Endothelial cell of hepatic sinusoid (primary cell): ENCODE data around the gene SS18L1.

ENCODE experiments used
- in situ Hi-C: cut with HindIII; loops from 2 replicates; pipeline ENCODE4 v1.10.0; 2017; ENCODE audit warnings: low sequenced_read_pairs

SS18L1 gene

GRCh38 chr20:62119591-62120364 is 23.8 kb upstream of the SS18L1 start:
- in situ Hi-C loops: no loop called here

GRCh38 chr20:62120365-62120762 is 23.2 kb upstream of the SS18L1 start:
- in situ Hi-C loops: no loop called here

DNA sequence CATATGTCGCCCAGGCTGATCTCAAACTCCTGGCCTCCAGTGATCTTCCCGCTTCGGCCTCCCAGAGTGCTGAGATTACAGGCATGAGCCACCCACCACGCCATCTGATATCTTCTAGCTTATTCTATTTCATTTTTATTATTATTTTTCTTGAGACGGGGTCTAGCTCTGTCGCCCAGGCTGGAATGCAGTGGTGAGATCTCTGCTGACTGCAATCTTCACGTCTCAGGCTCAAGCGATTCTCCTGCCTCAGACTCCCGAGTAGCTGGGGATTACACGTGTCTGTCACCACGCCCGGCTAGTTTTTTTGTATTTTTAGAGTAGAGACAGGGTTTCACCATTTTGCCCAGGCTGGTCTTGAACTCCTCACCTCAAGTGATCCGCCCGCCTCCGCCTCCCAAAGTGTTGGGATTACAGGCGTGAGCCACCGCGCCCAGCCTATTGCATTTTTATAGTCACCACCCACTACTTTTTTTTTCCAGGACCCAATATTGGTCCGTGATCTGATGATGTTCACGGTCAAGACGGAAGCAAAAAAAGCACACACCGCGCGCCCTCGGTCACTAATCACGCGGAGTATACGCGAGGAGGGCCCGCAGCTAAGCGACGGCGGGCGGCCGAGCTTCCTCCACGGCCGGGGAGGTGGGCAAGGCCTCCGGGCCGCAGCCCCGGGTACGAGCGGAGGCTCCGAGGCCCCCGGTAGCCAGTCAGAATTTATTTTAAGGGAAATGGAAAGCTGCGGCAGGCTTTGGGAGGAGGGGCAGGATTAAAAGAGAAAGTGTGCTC is 22.4 kb upstream of the SS18L1 start:
- in situ Hi-C loops: no loop called here

DNA sequence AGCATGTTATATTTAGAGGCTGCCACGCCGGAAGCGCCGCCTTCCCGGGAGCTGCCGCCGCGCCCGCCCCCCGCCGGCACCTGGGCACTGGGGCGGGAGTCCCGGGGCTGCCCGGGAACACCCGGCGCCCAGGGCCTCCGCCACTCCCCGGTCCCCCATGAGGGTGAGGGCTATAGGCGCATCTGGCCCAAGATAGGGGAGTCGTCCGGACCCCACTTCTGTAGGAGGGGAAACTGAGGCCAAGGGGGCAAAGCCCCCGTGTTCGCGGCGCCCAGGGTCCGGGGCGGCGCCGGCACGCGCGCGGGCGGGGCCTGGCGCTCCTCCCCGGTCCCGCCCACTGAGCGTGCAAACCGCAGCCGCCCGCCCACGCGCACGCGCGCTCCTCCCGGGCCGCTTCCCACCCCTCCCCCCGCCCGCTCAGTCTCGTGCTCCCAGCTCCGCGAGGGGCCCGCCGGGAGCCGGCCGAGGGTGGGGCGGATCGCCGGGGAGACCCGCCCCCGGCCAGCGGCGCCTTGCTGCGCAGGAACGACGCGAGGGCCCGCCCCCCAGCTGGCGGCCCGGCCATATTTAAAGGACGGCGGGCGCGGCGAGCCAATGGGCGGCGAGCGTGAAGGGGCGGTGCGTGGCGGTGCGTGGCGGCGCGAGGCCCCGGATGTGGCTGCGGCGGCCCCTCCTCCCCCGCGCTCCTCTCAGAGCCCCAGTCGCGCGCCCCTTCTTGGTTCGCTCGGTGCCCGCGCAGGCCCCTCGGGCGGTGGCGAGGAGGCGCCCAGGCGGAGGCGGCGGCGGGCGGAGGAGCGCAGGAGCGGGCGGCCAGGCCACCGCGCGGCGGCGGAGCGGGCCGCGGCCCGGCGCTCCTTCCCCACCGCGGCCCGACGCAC is 21.6 kb upstream of the SS18L1 start, which contains the start of gene LSM14B:
Gene LSM14B, plus strand, starts transcription at position 700 of the 878 bp plus-strand sequence. CDS start 192 bp downstream, outside the sequence.
- in situ Hi-C loops: no loop called here

DNA sequence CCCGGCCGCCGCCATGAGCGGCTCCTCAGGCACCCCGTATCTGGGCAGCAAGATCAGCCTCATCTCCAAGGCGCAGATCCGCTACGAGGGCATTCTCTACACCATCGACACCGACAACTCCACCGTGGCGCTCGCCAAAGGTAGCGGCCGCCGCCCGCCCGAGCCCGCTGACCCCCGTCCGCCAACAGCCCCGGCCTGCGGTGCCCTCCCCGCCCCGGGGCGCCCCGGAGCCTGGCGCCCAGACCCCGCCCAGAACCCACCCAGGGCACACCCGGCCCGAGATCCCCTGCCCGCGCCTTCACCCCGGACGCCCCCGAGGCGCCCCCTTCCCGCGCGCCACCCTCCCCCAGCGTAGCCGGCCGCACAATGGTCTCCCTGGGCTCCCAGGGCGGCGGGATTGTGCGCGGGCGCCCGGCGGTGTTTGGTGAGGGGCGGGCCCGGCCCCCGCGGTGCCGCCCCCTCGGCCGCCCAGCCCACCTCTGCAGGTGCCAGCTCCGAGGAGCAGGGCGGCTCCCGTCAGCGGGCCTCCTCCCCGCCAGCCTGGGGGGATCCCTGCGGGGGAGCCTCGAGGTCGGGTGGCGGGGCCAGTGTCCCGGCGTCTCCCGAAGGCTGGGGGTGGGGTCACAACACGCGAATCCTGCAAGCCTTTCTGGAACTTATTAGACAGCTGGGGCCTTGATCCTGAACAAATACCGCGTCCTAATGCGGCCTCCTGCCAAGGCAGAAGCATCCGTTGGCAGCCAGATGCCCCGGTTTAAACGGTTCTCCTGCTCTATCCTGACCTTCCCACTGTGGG is 20.7 kb upstream of the SS18L1 start:
- in situ Hi-C loops: no loop called here

- in situ Hi-C loops: no loop called here
Observed at GRCh38 chr20:62123450-62124118, 20.0 kb upstream of the SS18L1 start.

DNA sequence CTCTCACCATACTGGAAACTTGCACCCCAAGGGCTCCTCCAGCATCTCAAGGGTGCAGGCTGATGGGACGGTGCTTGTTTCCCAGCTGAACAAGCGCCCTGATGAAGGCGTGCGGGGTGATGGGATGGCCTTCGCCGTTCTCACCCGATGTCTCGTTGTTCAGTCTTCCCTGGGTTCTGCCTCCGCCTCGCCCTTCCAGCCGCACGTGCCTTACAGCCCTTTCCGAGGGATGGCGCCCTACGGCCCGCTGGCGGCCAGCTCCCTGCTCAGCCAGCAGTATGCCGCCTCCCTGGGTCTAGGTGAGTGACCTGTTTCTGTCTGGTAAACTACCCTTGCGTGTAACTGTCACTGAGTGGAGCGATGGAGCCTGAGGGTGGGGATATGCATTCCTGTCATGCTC is 17.4 kb upstream of the SS18L1 start:
- in situ Hi-C loops: no loop called here

GRCh38 chr20:62127799-62128198 is 15.8 kb upstream of the SS18L1 start:
- in situ Hi-C loops: no loop called here

DNA sequence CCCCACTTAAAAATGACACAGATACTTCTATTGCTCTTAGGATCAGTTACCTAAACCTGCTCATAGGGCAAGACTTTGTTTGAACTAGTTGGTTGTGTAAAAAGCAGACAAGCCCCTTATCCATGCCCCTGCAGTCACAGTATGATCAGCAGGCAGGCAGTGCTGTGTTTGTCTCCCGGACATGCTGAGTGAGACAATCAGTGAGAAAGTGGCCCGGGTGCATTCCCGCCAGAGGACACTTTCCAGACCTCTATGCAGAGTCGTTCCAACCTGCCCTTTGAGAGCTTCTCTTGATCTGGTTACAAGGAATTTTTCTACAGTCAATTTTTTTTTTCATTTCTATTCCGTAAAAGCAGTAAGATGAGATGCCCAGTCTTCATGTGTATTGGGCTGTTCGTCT is 15.1 kb upstream of the SS18L1 start:
- in situ Hi-C loops: no loop called here

GRCh38 chr20:62129731-62130531 is 13.6 kb upstream of the SS18L1 start:
- in situ Hi-C loops: loop anchor here (5.0 to 10.0 kb wide), 2 partner anchors 38 to 85 kb away; no protein-coding TSS in a partner anchor

- in situ Hi-C loops: loop anchor here (5.0 to 10.0 kb wide), 2 partner anchors 39 to 87 kb away; no protein-coding TSS in a partner anchor
Observed at GRCh38 chr20:62131560-62132320, 11.8 kb upstream of the SS18L1 start.

DNA sequence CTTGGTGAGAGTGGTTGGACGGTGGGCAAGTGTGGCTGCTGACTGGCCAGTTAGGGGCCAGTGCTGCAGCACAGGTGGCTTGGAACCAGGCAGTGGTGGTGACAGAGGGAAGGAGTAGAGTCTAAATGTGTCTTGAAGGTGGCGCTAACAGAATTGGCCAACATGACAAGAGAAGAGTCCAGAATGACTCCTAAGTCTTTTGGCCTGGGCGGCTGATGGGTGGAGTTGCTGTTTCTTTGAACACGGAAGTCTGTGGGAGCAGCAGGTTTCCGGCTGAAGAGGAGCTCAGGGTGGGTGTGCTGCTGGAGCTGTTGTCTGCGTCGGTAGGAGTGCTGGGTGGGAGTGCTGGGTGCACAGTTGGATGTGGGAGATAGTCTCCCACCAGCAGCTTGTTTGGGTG is 11.1 kb upstream of the SS18L1 start:
- in situ Hi-C loops: loop anchor here (5.0 to 10.0 kb wide), 2 partner anchors 40 to 88 kb away; no protein-coding TSS in a partner anchor

DNA sequence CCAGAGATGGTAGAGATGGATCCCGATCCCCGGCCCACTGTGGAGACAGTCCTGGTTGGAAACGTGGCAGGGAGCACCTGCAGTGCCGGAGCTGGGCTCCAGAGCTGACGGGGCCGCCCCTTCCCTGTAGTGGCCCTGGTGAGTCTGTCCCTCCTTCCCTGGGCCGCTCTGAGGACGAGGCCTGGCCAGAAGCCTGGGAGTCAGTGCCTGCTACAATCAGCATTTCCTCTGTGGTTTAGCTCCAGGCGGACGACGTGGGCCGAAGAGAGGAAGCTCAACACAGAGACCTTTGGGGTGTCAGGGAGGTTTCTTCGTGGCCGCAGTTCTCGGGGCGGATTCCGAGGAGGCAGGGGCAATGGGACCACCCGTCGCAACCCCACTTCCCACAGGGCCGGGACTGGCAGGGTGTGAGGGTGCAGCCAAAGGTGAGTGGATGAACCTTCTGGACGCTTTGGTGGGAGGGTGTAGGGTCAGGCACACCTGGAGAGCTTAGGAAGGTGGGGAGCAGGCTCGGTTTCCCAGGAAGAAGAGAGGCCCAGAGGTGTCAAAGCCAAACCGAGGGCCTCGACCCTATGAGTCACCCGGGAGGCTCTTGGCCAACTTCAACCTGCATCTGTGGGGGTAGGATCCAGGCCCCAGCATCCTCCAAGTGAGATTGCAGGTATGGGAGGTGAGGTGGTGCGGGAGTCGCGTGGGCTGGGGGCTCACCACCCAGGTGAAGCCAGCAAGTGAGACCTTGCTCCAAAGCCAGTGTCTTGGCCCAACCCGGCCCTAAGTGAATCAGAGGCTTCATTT is 10.3 kb upstream of the SS18L1 start:
- in situ Hi-C loops: loop anchor here (5.0 to 10.0 kb wide), 2 partner anchors 41 to 88 kb away; no protein-coding TSS in a partner anchor

GRCh38 chr20:62133864-62134263 is 9.7 kb upstream of the SS18L1 start:
- in situ Hi-C loops: loop anchor here (5.0 to 10.0 kb wide), 2 partner anchors 42 to 89 kb away; no protein-coding TSS in a partner anchor

DNA sequence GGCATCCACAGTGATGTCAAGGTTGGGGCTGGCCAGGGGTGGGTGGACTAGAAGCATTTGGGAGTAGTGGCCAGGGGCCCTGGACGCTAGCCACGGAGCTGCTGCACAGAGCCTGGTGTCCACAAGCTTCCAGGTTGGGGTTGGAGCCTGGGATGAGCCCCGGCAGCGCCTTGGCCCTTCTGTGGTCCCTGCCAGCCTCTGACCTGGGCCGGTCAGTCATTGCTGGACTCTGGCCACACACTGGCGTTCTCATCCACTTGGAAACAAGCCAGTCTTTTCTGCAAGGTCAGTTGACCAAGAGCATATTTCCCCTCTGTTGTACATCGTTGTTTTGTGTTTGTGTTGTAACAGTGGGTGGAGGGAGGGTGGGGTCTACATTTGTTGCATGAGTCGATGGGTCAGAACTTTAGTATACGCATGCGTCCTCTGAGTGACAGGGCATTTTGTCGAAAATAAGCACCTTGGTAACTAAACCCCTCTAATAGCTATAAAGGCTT is 8.8 kb upstream of the SS18L1 start:
- in situ Hi-C loops: loop anchor here (5.0 to 10.0 kb wide), 2 partner anchors 42 to 90 kb away; no protein-coding TSS in a partner anchor

DNA sequence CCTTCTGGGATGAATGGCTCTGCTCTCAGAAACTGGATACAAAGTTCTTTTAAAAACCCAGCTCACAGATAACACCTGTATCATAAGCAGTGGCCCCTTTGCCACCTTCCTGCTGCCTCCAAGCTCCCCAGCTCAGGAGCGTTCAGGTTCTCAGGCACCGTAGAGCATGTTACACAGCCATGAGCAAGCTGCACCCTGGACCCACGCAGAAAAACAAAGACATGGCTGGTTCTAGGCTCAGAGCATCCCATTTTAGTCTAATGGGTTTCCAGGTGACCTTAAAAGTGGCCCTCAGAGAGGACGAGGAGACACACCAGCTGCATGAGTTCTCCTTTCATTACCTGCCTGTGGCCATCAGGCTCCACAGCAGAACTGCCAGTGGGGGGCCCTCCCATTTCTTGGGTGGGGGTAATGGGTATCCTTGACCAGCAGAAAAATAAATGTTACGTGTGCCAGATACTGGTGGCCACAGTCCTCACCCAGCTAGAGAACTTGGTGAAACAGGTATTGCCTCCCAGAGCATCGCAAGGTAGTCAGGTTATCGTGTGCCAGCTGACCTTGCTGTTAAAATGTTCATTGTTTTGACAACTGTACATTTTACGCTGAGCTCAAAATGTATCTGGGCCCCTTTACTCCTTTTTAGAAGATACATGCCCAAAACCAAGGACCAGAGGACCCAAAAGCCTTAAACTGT is 7.8 kb upstream of the SS18L1 start:
- in situ Hi-C loops: loop anchor here (10.0 kb wide), 1 partner anchor 91 kb away; no protein-coding TSS in a partner anchor
